WI38 (cell line): ENCODE measurements around the gene DIP2B.
"Not testable (repeated sequence)": the region's sequence is repeated elsewhere in the genome, so short reads cannot be mapped to it uniquely, and the experiment has no call there.

Experiments used
- H3K4me3 ChIP-seq: 2 replicates; pipeline ENCODE4 v1.5.1; 2011; ENCODE audit warnings: low read depth, mild to moderate bottlenecking, control low read depth, low read length
- CTCF ChIP-seq: IDR thresholded peaks from 2 replicates; pipeline ENCODE4 v1.5.1; 2012; ENCODE audit warnings: low read depth, mild to moderate bottlenecking, control low read depth, low read length

The DIP2B gene

GRCh38 chr12:50514526-50515276 lies 9.9 kb downstream of the DIP2B start:
- H3K4me3 ChIP-seq: no peak overlapping the region
- TF ChIP-seq CTCF: no peak

GRCh38 chr12:50515587-50515986 lies 10.8 kb downstream of the DIP2B start:
- TF ChIP-seq CTCF: no peak
- no peak overlapping the region for H3K4me3 ChIP-seq

GRCh38 chr12:50517421-50518048 lies 12.8 kb downstream of the DIP2B start:
- peak overlapping the region; percentile 49 for H3K4me3 ChIP-seq
- no peak for TF ChIP-seq CTCF

GRCh38 chr12:50518090-50518489 lies 13.3 kb downstream of the DIP2B start:
- peak overlapping the region; percentile 49 for H3K4me3 ChIP-seq
- TF ChIP-seq CTCF: no peak

GRCh38 chr12:50519353-50519752 lies 14.6 kb downstream of the DIP2B start:
- H3K4me3 ChIP-seq: no peak overlapping the region
- no peak for TF ChIP-seq CTCF

- H3K4me3 ChIP-seq: no peak overlapping the region
- no peak for TF ChIP-seq CTCF
These were observed 15.8 kb downstream of the DIP2B start for GRCh38 chr12:50520416-50521207.

GRCh38 chr12:50521781-50522180 lies 17.0 kb downstream of the DIP2B start:
- not testable (repeated sequence) for H3K4me3 ChIP-seq
